ENCODE results near the gene PON2. TPM values are rescaled to one million over a fixed set of nuclear protein-coding genes. Genes with fewer than 3 reads are reported as not detected.

The PON2 gene
- polyA plus RNA-seq, 1 donor (not counting 4 experiments of a cell fraction or from before 2014, with no cell fraction given) = 98.1 TPM

- Histone ChIP-seq H3K36me3 (ENCODE audit: control insufficient read depth in 2 of 2, extremely low read depth in 1 of 2, insufficient read depth in 2 of 2, low read length in 2 of 2) (no peaks in the 10 kb centered on the region), H2AFZ (ENCODE audit: control insufficient read depth, low read length) (no peak overlapping the region)
Measured at GRCh38 chr7:95411666-95412065, 23.2 kb downstream of the PON2 start.

GRCh38 chr7:95411036-95411435 lies 23.8 kb downstream of the PON2 start:
- H3K36me3 ChIP-seq (ENCODE audit: control insufficient read depth in 2 of 2, extremely low read depth in 1 of 2, insufficient read depth in 2 of 2, low read length in 2 of 2) = no peaks in the 10 kb centered on the region
- H3K27ac ChIP-seq (ENCODE audit: control insufficient read depth, insufficient read depth, low read length) = no peak overlapping the region

More at GRCh38 chr7:95411666-95412065, 23.2 kb downstream of the PON2 start:
- Histone ChIP-seq H3K4me1 (ENCODE audit: control insufficient read depth, extremely low read depth, insufficient read depth, low read length) (no peaks in the 10 kb centered on the region), H3K9me3 (ENCODE audit: control insufficient read depth, low read depth, low read length) (no peaks in the 10 kb centered on the region), H3K4me3 (ENCODE audit: control insufficient read depth in 2 of 3, extremely low read depth in 1 of 3, insufficient read depth in 2 of 3, low read depth in 1 of 3, low read length in 3 of 3) (no peak overlapping the region), H3K9ac (ENCODE audit: control insufficient read depth, extremely low read depth, insufficient read depth, low read length) (no peak overlapping the region), H3K4me2 (ENCODE audit: control insufficient read depth, extremely low read depth, insufficient read depth, low read depth, low read length) (no peak overlapping the region), H3K9me1 (ENCODE audit: control insufficient read depth, extremely low read depth, insufficient read depth, low read length) (no peaks in the 10 kb centered on the region), H4K20me1 (ENCODE audit: control insufficient read depth, extremely low read depth, insufficient read depth, low read length) (no peaks in the 10 kb centered on the region), H3K27me3 (ENCODE audit: control insufficient read depth, extremely low read depth, insufficient read depth, low read length) (no peaks in the 10 kb centered on the region), H3K79me2 (ENCODE audit: control insufficient read depth, insufficient read depth, low read length) (no peaks in the 10 kb centered on the region), H3K27ac (ENCODE audit: control insufficient read depth, insufficient read depth, low read length) (no peak overlapping the region)
- FAIRE-seq (no peak), DNase-seq (ENCODE audit: low read depth, low spot score) (no peak)
- dilution Hi-C loops (cut with MboI; ENCODE audit: extremely low pct_ligation_motif_present, low sequenced_read_pairs) = no loop called here
- TF ChIP-seq EZH2 (IDR thresholded peaks at IDR 0.05; ENCODE audit: low read length) = no peak
- TF ChIP-seq, protein P1, sequence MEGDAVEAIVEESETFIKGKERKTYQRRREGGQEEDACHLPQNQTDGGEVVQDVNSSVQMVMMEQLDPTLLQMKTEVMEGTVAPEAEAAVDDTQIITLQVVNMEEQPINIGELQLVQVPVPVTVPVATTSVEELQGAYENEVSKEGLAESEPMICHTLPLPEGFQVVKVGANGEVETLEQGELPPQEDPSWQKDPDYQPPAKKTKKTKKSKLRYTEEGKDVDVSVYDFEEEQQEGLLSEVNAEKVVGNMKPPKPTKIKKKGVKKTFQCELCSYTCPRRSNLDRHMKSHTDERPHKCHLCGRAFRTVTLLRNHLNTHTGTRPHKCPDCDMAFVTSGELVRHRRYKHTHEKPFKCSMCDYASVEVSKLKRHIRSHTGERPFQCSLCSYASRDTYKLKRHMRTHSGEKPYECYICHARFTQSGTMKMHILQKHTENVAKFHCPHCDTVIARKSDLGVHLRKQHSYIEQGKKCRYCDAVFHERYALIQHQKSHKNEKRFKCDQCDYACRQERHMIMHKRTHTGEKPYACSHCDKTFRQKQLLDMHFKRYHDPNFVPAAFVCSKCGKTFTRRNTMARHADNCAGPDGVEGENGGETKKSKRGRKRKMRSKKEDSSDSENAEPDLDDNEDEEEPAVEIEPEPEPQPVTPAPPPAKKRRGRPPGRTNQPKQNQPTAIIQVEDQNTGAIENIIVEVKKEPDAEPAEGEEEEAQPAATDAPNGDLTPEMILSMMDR (optimal IDR thresholded peaks at IDR 0.05 in 1 of 3, IDR thresholded peaks at IDR 0.05 in 1 of 3, conservative IDR thresholded peaks at IDR 0.05 in 1 of 3; ENCODE audit: extremely low read depth in 1 of 3, insufficient read depth in 2 of 3, low read length in 3 of 3) = no peak

More at GRCh38 chr7:95411036-95411435, 23.8 kb downstream of the PON2 start:
- H3K9me1 ChIP-seq (ENCODE audit: control insufficient read depth, extremely low read depth, insufficient read depth, low read length) = no peaks in the 10 kb centered on the region
- H3K4me1 ChIP-seq (ENCODE audit: control insufficient read depth, extremely low read depth, insufficient read depth, low read length) = no peaks in the 10 kb centered on the region
- no peaks in the 10 kb centered on the region for H3K9me3 ChIP-seq (ENCODE audit: control insufficient read depth, low read depth, low read length)
- H4K20me1 ChIP-seq (ENCODE audit: control insufficient read depth, extremely low read depth, insufficient read depth, low read length) = no peaks in the 10 kb centered on the region
- H3K4me2 ChIP-seq (ENCODE audit: control insufficient read depth, extremely low read depth, insufficient read depth, low read depth, low read length) = no peak overlapping the region
- no peak overlapping the region for H3K9ac ChIP-seq (ENCODE audit: control insufficient read depth, extremely low read depth, insufficient read depth, low read length)
- DNase-seq (ENCODE audit: low read depth, low spot score) = no peak
- no peaks in the 10 kb centered on the region for H3K79me2 ChIP-seq (ENCODE audit: control insufficient read depth, insufficient read depth, low read length)
- no peaks in the 10 kb centered on the region for H3K27me3 ChIP-seq (ENCODE audit: control insufficient read depth, extremely low read depth, insufficient read depth, low read length)
- FAIRE-seq = no peak
- TF ChIP-seq, protein P1 (optimal IDR thresholded peaks at IDR 0.05 in 1 of 3, IDR thresholded peaks at IDR 0.05 in 1 of 3, conservative IDR thresholded peaks at IDR 0.05 in 1 of 3; ENCODE audit: extremely low read depth in 1 of 3, insufficient read depth in 2 of 3, low read length in 3 of 3) = no peak
- no peak for TF ChIP-seq EZH2 (IDR thresholded peaks at IDR 0.05; ENCODE audit: low read length)
- no peak overlapping the region for H2AFZ ChIP-seq (ENCODE audit: control insufficient read depth, low read length)
- dilution Hi-C loops (cut with MboI; ENCODE audit: extremely low pct_ligation_motif_present, low sequenced_read_pairs) = no loop called here
- H3K4me3 ChIP-seq (ENCODE audit: control insufficient read depth in 2 of 3, extremely low read depth in 1 of 3, insufficient read depth in 2 of 3, low read depth in 1 of 3, low read length in 3 of 3) = no peak overlapping the region

Data from keratinocyte (primary cell).